NB4 (cell line): ENCODE measurements around the gene JMJD1C.
"Not testable (repeated sequence)": the region's sequence is repeated elsewhere in the genome, so short reads cannot be mapped to it uniquely, and the experiment has no call there.

Source experiments
- DNase-seq: peaks from one replicate; pipeline ENCODE4 v3.0.0; 2010; ENCODE audit warnings: low read depth
- H3K4me3 ChIP-seq: one replicate; pipeline ENCODE4 v1.5.1; 2011; ENCODE audit warnings: mild to moderate bottlenecking, low read depth, low read length, moderate library complexity
- MYC ChIP-seq: IDR thresholded peaks from 2 replicates; pipeline ENCODE4 v1.6.1; 2011; ENCODE audit warnings: low read depth, low read length
- POLR2A ChIP-seq: IDR thresholded peaks from 2 replicates; pipeline ENCODE4 v1.6.1; 2011; ENCODE audit warnings: mild to moderate bottlenecking; ENCODE audit not compliant: insufficient read length; ENCODE audit errors: extremely low read depth
- TF ChIP-seq, protein P1 (sequence below): IDR thresholded peaks from 2 replicates; pipeline ENCODE4 v1.6.1; 2011; ENCODE audit warnings: low read depth, low read length
- TF ChIP-seq, protein P2 (sequence below): IDR thresholded peaks from one replicate; pipeline ENCODE4 v1.5.1; 2012; ENCODE audit warnings: low read depth, low read length

Gene JMJD1C

DNA sequence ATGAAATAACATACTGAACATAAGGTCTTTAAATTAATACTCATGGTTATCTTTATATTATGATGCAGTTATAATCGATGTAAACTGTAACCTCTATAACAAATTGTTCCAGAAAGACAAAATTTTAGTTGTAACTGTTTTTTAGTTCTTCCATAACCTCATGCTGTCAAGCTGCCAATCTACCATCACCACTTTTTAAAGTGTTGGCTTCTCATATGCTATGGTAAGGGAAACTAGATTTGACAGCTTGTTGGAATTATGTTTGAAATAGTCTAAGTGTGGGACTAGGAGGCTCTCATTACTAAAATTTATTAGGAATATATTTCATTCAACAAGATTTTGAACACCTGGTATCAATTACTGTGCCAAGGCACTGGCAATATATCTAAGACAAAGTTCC is 227.3 kb downstream of the JMJD1C start:
- no peak overlapping the region for H3K4me3 ChIP-seq
- DNase-seq, result no peak
- TF ChIP-seq, protein P1, sequence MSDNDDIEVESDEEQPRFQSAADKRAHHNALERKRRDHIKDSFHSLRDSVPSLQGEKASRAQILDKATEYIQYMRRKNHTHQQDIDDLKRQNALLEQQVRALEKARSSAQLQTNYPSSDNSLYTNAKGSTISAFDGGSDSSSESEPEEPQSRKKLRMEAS, result no peak
- TF ChIP-seq MYC, result no peak
- TF ChIP-seq, protein P2, sequence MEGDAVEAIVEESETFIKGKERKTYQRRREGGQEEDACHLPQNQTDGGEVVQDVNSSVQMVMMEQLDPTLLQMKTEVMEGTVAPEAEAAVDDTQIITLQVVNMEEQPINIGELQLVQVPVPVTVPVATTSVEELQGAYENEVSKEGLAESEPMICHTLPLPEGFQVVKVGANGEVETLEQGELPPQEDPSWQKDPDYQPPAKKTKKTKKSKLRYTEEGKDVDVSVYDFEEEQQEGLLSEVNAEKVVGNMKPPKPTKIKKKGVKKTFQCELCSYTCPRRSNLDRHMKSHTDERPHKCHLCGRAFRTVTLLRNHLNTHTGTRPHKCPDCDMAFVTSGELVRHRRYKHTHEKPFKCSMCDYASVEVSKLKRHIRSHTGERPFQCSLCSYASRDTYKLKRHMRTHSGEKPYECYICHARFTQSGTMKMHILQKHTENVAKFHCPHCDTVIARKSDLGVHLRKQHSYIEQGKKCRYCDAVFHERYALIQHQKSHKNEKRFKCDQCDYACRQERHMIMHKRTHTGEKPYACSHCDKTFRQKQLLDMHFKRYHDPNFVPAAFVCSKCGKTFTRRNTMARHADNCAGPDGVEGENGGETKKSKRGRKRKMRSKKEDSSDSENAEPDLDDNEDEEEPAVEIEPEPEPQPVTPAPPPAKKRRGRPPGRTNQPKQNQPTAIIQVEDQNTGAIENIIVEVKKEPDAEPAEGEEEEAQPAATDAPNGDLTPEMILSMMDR, result no peak
- no peak for TF ChIP-seq POLR2A

DNA sequence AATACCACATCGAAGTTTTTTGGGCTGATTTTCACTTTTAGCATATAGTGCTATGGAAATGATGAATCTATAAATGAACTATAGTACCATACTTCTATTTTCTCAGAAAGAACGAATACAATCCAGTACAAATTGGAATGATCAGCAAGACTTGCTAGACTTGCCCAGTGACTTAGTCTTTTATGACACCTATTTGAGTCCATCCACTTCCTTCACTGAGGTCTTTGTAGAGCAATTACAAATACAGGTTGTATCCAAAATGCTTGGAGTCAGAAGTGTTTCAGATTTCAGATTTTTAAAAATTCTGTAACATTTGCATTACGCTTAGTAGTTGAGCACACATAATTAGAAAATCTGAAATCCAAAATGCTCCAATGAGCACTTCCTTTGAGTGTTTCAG is 228.4 kb downstream of the JMJD1C start:
- TF ChIP-seq POLR2A (no peak), MYC (no peak)
- TF ChIP-seq, protein P1, result no peak
- TF ChIP-seq, protein P2, result no peak
- no peak for DNase-seq
- H3K4me3 ChIP-seq, result no peak overlapping the region

DNA sequence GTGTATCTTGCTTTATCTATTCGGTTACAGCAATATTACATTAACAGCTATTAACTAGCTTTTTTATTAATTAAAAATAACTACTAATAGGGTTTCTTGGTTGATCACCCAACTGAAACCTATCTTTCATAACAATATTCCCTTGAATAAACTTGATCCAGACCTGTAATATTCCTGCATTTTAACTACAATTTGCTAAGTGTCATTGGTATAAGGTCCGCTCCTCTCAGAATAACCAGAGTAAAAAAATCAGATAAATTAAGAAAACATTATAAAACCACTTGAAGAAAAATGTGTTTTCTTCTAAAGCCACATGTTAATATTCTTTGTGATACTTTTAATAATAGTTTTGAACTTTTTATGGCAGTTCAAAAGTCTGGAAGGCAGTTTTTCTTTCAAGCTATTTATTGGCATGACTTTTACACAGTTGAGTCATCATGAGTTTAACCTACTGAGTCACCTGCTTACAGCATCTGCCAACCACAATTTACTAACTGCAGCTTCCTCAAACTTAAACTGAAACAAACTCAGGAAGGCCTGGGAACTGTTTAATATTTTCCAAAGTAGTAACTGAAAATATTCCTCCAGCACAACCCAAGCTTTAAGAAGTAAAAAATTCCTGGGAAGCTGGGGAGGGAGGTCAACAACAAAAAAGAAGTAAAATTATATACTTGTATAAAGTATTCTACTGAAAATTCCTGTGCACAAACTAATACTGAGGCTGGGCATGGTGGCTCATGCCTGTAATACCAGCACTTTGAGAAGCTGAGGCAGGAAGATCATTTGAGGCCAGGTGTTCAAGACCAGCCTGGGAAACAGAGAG is 229.5 kb downstream of the JMJD1C start:
- DNase-seq, result peak; percentile 90
- H3K4me3 ChIP-seq, result no peak overlapping the region
- TF ChIP-seq, protein P2, result no peak
- TF ChIP-seq MYC (peak; percentile 40; the same call in 1 of the 2 replicates), POLR2A (no peak)
- TF ChIP-seq, protein P1, result peak; percentile 63; the same call in 1 of the 2 replicates

DNA sequence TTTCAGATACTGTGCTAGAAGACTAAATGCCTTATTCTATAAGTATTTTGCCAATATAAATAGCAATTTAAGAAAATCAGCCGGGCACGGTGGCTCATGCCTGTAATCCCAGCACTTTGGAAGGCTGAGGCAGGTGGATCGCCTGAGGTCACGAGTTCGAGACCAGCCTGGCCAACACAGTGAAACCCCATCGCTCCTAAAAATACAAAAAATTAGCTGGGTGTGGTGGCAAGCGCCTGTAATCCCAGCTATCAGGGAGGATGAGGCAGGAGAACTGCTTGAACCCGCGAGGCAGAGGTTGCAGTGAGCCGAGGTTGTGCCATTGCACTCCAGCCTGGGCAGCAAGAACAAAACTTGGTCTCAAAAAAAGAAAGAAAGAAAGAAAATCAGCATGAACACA is 230.6 kb downstream of the JMJD1C start:
- not testable (repeated sequence) for DNase-seq, H3K4me3 ChIP-seq

DNA sequence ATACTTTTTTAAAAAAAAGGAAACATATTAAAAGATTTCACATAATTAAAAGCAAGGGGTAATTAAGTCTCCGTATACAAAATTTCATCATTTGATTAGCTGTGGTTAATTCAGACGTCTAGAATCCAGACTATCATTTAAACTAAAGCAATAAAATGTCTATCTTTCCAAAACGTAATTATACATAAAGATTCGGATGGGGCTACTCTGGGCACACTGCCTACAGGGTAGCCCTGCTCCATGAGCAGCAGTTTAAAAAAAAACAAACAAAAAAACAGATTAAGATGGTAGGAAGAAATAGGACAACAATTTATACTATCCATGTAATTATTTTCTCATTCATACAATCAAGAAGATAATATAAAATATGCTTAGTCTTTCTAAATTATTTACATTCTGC is 236.6 kb downstream of the JMJD1C start:
- no peak for TF ChIP-seq MYC
- no peak for TF ChIP-seq POLR2A
- TF ChIP-seq, protein P2, result no peak
- TF ChIP-seq, protein P1, result no peak
- no peak for DNase-seq
- H3K4me3 ChIP-seq, result no peak overlapping the region

DNA sequence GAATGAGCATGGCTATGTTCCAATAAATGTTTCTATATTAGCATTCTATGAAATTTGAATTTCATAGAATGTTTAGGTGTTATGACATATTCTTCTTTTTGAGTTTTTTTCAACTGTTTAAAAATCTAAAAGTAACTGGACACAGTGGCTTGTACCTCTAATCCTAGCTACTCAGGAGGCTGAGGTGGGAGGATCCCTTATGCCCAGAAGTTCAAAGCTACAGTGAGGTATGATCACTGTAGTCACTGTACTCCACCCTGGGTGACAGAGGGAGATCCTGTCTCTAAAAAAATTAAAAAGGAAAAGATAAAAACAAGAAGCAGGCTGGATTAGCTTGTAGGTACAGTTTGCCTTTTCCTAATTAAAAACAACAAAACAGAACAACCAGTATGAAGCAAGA is 237.5 kb downstream of the JMJD1C start:
- TF ChIP-seq POLR2A (no peak), MYC (no peak)
- TF ChIP-seq, protein P2, result no peak
- TF ChIP-seq, protein P1, result no peak
- no peak overlapping the region for H3K4me3 ChIP-seq
- DNase-seq, result no peak
